ENCODE results near the gene RBM17.

RBM17 gene

DNA sequence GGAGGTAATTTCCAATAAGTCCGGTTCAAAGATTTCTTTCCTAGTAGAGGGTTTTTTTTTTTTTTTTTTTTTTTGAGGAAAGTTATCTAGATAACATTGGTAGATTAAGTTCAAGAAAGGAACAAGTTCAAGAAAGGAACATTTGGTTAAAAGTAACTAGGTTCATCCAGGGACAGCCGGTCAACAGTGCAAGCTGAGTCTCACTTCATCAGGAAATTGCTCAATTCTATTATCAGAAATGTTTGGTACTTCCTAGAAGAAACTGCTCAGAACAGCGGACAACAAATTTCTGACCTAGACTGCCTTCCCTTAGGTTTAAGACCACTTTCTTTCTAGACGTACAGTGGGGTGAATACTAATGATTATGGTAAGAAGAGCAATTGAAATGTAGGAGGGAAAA is 23.0 kb upstream of the RBM17 start:
- no peak for DNase-seq (ENCODE audit: low read depth)
- TF ChIP-seq, protein P1, sequence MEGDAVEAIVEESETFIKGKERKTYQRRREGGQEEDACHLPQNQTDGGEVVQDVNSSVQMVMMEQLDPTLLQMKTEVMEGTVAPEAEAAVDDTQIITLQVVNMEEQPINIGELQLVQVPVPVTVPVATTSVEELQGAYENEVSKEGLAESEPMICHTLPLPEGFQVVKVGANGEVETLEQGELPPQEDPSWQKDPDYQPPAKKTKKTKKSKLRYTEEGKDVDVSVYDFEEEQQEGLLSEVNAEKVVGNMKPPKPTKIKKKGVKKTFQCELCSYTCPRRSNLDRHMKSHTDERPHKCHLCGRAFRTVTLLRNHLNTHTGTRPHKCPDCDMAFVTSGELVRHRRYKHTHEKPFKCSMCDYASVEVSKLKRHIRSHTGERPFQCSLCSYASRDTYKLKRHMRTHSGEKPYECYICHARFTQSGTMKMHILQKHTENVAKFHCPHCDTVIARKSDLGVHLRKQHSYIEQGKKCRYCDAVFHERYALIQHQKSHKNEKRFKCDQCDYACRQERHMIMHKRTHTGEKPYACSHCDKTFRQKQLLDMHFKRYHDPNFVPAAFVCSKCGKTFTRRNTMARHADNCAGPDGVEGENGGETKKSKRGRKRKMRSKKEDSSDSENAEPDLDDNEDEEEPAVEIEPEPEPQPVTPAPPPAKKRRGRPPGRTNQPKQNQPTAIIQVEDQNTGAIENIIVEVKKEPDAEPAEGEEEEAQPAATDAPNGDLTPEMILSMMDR (IDR thresholded peaks at IDR 0.05; ENCODE audit: low read depth, low read length, missing control alignments): no peak
- H3K4me3 ChIP-seq (ENCODE audit: low read depth, low read length): no peak overlapping the region

DNA sequence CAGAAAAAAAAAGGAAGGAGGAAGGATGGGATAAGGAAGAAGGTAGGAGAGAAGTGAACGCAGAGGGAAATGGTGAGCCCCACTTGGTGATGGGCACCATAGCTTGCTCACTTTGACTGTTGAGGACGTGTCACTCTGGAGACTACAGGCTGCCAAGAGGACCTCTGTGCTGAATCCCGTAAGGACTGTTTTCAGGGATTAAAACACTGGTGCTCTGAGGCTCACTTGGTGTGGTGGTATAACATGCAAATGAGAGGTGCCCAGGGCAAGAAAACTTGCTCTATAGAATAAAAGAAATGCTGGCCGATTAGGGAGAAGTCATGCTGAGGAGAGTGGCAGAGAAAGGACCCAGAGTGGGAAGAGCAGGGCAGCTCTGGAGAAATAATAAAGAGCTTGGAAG is 21.4 kb upstream of the RBM17 start:
- TF ChIP-seq, protein P1 (IDR thresholded peaks at IDR 0.05; ENCODE audit: low read depth, low read length, missing control alignments): no peak
- no peak overlapping the region for H3K4me3 ChIP-seq (ENCODE audit: low read depth, low read length)
- no peak for DNase-seq (ENCODE audit: low read depth)

DNA sequence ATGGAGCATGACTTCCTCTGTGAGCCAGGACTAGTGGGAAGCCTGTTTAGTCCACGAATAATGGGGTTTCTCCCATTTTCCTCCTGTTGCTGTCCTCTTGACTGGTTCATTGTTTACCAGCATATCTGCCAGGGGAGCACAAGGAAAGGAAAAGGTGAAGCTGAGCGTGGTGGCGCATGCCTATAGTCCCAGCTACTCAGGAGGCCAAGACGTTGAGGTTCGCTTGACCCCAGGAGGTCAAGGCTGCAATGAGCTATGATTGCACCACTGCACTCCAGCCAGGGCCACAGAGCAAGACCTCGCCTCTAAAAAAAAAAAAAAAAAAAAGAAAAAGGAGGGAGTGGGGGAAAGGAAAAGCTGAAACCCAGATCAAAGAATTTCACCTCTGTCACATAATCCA is 20.8 kb upstream of the RBM17 start:
- DNase-seq (ENCODE audit: low read depth): no peak
- H3K4me3 ChIP-seq (ENCODE audit: low read depth, low read length): no peak overlapping the region
- TF ChIP-seq, protein P1 (IDR thresholded peaks at IDR 0.05; ENCODE audit: low read depth, low read length, missing control alignments): no peak

DNA sequence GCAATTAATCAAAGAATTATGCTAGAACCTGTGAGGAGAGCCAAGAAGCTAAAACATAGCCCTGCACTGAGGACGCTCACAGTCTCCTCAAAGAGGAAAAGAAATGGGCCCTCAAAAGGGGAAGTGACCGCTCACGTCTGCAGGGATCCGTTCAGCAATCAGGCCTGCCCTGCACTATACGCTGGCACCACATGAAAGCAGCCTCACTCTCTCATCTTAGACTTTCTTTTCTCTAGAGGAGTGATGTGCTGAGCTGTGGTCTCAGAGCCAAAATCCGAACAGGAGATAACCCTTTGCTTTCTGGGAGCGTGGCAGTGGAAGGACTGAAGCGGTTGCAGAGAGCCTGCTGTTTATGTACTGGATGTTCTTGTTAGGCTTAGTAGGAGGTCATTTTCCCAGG is 20.4 kb upstream of the RBM17 start:
- DNase-seq (ENCODE audit: low read depth): no peak
- TF ChIP-seq, protein P1 (IDR thresholded peaks at IDR 0.05; ENCODE audit: low read depth, low read length, missing control alignments): no peak
- H3K4me3 ChIP-seq (ENCODE audit: low read depth, low read length): no peak overlapping the region

DNA sequence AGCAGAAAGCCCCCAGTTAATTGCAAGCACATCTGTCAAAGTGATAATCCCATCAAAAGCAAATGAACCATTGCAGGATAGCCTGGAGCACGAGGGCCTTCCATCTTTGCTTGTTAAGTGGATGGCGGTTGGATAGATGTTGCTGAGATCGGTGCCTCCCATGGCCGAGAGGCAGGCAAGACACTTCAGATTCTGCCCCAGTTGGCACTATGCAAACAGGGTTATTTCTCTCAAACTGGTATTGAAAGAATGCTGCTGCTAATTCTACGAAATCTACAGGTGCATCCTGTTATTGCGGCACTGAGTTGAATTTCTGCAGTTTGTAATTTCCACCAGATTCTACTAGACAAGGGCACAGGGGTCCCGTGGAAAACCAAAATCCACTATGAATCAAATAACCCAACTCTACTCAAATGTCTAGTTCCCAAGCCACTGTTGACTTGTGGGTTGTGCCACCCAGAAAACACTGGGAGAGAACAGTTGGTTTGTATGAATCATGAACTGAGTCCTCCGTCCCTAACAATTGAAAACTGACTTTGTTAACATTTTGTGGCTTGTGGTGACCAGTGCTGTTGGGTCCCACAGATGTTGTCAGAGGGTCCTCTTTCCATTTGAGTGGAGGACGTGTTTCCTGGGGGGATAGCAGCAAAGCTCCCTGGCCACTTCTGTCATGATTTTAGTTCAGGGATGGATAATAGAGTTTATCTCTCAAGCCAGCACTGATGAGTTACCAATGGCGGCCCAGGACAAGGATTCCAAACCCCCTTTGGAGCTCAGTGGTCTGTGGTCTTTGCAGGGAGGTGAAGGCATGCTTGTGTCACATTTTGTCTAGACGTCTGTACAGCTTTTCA is 19.5 kb upstream of the RBM17 start:
- TF ChIP-seq, protein P1 (IDR thresholded peaks at IDR 0.05; ENCODE audit: low read depth, low read length, missing control alignments): no peak
- DNase-seq (ENCODE audit: low read depth): no peak
- H3K4me3 ChIP-seq (ENCODE audit: low read depth, low read length): no peak overlapping the region

DNA sequence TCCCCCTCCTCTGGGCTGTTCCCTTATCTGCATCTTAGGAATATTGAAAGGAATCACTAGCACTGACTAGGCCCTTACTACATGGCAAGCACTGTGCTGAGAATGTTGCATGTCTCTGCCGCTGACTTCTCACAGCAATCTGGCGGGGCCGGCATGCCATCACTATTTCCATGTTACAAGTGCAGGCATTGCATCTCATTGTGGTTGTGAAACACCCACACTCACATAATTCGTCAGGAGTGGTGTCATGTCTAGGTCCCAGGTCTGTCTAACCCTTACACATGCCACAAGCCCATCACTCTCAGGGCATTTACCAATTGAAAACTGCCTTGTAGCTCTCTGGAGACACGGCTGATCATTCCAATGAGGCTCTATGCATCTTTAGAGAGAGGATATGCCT is 18.2 kb upstream of the RBM17 start:
- no peak for DNase-seq (ENCODE audit: low read depth)
- TF ChIP-seq, protein P1 (IDR thresholded peaks at IDR 0.05; ENCODE audit: low read depth, low read length, missing control alignments): no peak
- no peak overlapping the region for H3K4me3 ChIP-seq (ENCODE audit: low read depth, low read length)

Data from GM12864 (cell line).